ENCODE data around the gene ENTPD8.

DNA sequence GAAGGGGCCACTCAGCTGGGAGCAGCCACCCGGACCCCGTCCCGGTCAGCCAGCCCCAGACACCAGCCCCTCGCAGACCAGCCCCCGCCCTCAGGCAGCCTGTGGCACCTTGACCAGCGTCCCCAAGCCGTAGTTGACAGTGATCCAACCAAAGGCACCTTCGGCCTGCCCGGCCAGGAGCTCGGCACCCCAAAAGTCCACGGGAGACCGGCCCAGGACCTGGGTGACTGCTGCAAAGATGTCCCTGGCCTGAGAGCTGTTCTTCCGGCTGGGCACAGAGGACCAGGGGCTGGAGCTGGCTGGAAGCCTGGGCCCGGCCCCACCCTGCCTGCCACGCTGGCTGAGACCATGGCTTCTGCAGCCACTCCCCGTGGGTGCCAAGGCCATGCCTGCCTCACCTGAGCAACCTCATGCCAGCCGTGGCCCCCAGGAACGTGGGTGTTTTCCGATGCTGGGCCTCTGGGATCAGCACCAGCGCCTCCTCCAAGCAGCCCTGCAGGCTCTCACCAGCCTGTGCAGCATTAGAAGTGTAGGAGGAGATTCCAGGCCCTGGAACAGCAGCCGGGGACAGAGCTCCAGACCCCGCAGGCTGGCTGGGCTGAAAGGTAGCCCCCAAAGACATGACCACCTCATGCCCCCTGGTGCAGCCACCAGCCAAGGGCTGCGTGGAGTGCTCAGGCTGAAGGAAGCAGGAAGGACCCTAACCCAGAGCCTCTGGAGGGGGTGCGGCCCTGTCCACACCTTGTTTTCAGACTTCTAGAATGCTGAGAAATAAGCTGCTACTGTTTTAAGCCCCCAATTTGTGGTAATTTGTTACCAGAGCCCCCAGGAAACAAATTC, 4.2 kb downstream of the ENTPD8 start:
- no peak for TF ChIP-seq EZH2 (IDR thresholded peaks at IDR 0.05; ENCODE audit: borderline replicate concordance)
- TF ChIP-seq, protein P1, sequence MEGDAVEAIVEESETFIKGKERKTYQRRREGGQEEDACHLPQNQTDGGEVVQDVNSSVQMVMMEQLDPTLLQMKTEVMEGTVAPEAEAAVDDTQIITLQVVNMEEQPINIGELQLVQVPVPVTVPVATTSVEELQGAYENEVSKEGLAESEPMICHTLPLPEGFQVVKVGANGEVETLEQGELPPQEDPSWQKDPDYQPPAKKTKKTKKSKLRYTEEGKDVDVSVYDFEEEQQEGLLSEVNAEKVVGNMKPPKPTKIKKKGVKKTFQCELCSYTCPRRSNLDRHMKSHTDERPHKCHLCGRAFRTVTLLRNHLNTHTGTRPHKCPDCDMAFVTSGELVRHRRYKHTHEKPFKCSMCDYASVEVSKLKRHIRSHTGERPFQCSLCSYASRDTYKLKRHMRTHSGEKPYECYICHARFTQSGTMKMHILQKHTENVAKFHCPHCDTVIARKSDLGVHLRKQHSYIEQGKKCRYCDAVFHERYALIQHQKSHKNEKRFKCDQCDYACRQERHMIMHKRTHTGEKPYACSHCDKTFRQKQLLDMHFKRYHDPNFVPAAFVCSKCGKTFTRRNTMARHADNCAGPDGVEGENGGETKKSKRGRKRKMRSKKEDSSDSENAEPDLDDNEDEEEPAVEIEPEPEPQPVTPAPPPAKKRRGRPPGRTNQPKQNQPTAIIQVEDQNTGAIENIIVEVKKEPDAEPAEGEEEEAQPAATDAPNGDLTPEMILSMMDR (IDR thresholded peaks at IDR 0.05; ENCODE audit: poor library complexity), result no peak

All from hepatocyte (in vitro differentiated cells).